ENCODE measurements around the gene FRMD4B.
A peak's percentile ranks its signal among the peaks of the same experiment; 100 is the strongest.

FRMD4B gene

DNA sequence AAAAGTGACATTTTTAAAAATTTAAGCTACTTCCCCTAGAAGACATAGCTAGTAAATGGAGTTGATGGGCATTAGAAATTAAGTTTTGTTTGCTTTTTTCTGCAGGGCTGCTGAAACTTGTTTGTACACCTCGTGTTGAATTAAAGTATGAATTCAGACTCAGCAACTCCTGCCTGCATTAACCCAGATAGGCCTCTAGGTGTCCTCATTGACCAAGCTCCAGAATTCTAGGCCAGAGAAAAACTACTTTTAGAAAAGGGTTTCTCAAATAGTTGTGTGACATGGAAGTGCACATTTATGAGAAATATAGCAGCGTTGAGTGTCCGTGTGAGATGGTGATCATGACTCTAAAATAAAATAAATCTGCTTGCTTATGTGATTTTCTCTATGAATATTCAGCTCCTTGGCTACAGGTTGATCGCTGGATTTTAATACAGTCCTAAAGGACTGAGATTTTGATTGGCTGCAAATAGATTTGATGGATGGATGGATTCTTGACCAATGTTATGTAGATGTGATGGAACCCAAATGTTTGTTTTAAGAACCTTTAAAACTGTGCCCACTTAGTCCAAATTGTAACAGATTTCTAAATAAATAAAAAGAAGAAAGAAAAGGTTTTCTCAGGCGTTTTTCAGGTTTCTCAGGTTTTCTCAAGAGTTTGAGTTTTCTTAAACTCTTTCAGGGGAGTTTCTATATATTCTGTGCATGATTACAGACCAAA, 224.1 kb downstream of the FRMD4B start:
- DNase-seq: no peak

DNA sequence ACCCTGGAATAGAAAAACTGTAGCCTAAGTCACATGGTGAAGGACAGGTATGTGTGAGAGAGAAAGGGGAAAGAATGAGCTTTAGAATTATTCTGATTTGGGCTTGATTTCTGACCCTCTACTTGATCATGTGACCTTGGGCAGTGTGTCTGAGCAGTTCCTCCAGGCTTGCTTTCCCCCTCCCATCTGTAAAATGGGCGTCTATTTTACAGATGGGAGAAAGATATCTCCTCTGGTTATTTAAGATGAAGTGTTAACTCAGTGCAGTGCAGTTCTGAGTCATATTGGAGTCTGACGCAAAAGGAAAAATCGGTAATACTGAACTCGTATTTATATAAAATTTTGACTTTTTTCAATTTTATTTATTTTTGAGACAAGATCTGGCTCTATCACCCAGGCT, 225.4 kb downstream of the FRMD4B start:
- no peak for DNase-seq

DNA sequence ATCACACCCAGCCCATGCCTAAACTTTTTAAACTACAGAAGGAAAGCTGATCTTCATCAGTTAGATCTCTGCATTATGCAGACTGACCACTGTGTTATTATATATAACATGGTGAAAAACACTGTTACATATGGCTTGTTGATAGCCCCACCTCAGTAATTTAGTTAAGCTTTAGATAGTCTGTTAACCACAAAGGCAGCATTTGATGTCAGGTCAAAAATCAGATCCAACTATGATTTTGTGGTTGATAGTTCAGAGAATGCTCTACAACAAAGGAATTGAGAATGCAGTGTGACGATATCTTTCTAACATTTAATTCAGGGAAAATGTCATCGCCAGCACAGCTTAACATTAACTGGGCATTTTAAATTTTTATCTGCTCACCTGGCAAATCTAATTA, 225.8 kb downstream of the FRMD4B start:
- DNase-seq: no peak

DNA sequence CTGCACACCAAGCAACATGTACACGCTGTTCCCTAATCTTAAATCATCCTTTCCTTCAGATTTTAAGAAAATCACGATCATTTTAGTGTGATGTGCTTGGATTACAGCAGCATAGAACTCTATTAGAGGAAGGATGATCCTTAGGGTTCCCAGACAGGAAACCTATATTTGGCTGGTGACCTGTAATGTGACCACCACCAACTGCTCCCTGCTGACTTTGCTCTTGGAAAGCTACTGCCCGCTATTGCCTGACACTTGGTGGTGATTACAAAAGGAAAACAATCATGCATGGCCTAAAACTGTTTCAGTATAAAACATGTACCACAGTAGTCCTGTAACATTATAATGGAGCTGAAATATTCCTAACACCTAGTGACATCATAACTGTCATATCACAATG, 236.3 kb downstream of the FRMD4B start:
- no peak for DNase-seq

DNA sequence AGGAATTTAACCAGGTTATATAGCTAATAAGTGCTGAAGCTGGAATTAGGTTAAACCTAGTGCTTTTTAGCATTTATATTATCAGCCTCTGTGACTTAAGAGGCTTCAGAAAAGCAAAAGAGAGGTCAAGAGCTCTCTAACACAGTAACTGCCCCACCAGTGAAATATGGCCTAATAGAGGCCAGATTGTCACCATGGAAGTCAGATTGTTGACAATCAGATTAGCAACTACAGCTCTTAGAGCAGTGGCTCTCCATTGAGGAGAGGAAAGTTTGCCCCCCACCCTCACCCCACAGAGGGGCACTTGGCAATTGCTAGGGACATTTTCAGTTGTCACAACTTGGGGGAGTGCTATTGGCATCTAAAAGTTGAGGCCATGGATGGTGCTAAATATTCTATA, 240.2 kb downstream of the FRMD4B start:
- no peak for DNase-seq

DNA sequence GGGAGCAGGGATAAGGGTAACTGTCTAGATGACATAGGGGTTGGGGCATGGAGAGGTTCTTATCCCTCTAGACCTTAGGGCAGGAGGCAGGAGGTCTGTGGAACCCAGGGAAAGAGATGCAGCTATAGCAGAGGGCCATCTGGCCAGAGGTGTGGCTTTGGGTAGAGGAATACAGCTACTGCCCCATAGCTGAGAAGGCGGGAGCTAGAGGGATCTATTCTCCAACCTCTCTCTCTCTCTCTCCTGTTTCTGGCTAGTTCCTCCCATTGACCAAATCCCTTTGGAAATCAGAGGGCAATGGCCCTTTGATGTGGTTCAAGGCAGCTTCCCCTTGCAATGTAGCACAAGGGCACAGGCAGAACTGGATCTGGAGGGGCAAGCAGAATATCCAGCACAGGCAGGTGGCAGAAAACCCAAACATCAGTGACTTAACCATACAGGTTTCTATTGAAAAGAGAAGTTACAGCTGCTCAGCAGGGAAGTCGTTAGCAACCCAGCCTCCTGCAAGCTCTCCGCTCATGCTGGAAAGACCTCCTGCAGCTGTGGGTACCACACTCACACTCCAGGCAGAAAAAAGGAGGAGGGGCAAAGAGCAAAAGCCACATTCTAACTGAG, 241.2 kb downstream of the FRMD4B start:
- DNase-seq: no peak

DNA sequence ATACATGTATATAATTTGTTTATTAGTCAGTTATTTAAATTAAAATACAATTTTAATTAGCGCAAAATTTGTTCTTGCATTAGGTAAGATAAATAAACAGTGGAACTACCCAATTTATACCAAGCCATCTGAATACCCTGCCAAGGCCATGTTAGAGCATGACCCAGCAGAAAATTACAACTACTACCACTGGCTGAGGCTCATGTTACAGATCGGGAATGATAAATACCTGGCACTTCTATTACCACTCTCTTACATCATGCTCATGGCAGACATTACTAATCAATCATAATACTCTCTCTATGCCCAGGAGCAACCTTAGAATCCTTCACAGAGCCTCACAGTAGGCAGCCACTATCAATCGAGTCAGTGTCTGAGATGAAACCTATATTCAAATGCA, 242.3 kb downstream of the FRMD4B start:
- DNase-seq: peak; percentile 1

DNA sequence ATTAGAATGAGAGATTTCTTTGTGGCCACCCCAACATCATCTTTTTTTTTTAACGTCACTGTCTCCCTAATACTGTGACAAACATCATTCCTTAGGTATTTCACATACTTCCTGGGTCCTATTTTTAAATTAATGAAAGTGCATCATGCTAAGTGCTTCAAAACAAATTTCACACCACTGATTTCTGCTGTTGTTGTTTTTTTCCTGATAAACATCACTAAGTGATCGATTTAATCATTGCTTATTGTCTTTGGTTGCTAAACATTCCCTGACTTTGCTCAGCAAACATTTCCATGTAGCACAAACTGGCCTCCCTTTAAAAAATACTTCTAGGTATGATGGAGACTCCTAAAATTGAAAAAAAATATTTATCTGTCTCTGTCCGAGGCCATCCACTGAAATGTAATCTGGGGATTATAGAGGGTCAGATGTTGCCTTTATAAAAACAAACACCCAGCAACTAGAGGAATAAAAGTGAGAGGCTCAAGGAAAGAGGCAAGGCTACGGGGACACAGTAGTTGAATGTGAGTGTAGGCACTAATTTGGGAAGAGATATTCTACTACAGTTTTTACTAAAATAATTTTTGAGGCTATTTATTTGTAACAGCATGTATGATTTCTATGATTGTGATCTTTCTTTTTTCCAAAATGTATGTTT, 243.0 kb downstream of the FRMD4B start:
- no peak for DNase-seq

DNA sequence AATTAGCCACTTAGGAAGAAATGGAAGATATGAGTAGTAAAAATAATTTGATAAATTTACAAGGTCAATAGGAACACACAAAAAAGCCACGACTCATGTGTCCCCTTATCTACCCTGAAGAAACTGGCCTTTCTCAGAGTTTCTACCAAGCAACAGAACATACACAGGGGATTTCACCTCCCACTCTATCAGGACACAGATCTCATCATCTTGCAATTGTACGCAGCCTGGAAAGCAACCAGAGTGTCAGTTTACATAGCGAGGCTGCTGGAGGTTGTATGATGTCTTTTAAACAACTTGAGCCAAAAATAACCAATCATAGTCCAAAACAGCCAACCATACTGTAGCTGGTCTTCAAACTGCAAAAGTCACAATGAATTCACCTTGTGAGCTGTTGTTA, 243.8 kb downstream of the FRMD4B start:
- DNase-seq: no peak

DNA sequence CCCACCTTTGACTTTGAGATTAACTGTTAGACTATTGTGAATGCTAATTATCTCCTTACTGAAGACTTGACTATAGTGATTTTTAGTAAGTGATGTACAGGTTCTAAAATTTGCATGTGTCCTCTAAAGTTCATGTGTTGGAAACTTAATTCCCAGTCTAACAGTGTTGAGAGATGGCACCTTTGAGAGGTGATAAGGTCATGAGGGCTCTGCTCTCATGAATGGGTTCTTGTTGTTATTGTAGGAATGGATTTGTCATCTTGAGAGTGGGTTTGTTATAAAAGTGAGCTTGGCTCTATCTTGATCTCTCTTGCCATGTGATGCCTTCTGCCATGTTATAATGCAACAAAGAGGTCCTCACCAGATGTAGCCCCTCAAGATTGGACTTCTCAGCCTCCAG, 244.6 kb downstream of the FRMD4B start:
- DNase-seq: no peak

DNA sequence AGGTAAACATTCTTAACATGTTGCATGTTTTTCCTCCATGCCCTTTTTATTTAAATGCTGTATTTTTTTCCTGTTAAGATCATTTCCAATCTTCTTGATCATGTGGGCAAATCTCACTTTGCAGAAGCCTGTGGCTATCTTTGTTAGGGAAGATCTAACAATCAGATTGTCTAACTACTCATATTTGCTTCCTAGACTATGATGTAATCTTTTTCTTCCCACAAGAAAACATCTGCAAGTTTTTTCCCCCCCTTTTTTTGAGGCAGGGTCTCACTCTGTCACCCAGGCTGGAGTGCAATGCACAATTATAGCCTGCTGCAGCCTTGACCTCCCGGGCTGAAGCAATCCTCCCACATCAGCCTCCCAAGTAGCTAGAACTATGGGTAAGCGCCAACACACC, 248.5 kb downstream of the FRMD4B start:
- DNase-seq: no peak

DNA sequence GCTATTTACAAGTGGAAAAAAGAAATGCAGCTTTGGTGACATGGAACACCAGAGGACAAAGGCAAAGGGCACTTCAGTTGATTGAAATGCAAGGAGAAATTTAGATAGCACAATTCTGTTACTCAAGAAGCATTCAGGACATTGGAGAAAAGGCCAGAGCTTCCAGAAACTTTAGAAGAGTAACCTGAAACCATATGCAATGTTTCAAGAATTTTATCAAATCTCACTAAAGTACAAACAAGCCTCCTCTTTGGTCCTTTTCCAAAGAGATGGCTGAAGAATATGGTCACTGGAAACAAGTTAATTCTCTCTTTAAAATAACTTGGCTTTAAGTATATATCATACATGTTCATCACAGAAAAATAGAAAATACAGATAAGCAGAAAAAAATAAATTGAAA, 248.9 kb downstream of the FRMD4B start:
- DNase-seq: no peak

DNA sequence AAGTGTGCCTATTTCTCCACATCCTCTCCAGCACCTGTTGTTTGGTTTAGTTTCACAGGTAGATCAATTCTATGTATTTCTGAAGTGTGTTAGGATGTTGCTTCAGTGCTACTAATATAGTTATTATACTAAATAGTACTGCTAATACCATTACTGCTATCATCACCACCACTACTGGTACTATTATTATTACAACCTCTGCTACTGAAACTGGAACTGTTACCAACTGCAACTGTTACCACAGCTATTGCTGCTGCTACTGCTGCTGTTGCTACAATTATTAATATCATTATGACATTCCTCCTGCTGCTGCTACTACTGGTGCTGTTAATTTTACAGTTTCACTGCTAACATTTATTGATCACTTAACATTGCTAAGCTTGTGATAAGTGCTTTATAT, 255.2 kb downstream of the FRMD4B start:
- DNase-seq: no peak

DNA sequence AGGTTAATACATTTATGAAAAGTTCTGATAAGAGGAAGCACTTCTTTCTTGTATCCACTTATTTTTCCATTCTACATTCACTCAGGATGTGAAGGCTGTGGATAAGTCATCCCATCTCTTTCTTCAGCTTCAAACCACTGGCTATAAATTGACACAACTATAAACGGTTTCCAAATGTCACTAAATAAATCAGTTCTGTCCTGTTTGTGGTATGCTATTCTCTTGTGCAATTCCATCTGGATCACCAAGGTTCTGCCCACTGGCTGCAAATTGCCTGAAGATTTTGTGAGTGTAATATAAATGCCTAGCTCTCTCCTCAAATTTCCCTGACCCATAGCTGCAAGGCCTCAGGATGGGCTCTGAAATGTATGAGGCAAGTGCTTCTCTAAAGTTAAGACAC, 256.4 kb downstream of the FRMD4B start:
- DNase-seq: no peak

DNA sequence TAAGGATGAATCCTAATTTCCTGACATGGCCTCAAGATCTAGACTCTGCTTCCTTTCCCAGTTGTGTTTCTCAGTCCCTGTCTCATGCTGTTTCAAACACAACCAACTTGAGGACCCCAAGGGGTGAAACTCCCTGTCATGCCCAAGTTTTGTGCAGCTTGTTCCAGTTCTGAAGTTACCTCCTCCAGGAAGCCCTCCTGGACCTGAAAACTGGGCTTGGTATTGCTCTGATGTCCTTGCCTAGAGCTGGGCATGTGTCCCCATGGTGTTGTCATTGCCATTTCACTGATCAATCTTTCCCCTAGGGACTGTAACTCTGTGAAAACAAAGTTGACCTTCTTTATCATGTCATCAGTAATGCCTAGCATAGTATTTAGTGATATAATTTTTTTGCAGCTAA, 257.4 kb downstream of the FRMD4B start:
- DNase-seq: no peak

DNA sequence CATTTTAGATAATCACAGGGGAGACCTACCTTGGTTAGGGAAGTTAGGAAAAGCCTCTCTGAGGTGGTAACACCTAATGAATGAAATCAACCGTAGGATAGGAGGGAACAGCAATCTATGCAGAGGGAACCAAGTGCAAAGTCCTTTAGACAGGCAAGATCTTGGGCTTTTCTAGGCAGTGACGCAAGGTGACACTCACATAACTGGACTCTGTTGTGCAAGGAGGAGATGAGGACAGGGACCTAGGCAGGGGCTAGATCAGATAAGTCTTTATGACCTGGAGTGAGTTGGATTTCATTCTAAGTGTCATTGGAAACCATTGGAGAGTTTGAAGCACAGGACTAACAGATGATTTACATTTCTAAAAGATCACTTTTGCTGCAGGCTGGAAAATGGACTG, 258.9 kb downstream of the FRMD4B start:
- no peak for DNase-seq

DNA sequence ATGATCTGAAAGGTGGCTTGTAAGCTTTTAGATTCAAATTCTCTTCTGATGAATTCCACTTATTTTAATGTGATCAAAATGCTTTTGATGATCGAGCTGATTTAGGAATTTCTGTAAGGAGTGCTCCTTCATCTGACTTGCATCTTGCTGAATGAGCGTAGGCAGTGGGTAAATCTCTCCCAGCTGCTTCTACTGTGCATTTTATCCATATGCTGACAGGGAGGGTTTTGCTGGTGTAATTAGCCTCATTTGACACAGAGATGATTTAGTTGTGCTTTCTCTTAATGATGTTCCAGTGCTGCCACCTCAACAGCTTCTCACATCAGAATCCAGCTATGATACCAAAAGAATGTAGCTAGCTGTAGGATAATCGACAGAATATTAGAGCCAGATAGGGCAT, 259.7 kb downstream of the FRMD4B start:
- no peak for DNase-seq

DNA sequence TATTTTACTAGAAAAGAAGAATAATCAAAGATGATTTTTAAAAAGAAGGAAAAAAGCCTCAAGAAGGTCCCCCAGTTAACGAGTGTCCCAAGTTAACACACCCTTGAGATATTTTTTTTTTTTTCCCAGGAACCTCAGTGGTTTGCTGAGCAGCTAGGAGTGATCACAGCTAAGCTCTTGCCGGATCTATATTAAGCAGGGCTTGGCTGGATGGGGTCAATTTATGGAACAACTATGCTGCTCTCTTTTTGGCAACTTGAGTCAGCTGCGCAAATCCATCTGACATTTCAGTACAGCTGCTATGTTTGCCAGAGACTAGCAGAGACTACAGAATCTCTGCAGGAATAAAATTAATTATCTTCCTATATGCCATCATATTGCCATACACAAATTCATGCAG, 263.5 kb downstream of the FRMD4B start, which contains the start of gene LMOD3:
Gene LMOD3 (minus strand): TSS at position 193 of the 400 bp plus-strand sequence. CDS start 209 bp downstream, outside the sequence.
- no peak for DNase-seq

DNA sequence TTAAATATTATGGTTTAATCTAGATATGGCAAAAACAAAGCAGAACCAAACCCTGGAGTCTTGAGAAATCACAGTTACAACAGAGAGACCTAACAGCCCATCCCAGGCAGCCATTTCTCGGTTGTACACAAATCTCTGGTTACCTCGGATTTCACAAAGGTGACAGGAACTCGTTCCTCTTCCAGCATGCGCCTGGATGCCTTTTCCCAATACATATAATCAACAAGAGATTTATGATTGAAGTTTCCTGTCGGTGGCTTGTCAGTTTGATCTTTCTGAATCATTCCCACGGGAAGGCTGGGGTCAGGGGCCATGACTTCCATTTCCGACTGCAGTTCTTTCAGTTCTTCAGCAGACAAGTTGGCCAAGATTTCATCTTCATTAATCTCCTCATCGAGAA, 263.9 kb downstream of the FRMD4B start:
- DNase-seq: no peak

DNA sequence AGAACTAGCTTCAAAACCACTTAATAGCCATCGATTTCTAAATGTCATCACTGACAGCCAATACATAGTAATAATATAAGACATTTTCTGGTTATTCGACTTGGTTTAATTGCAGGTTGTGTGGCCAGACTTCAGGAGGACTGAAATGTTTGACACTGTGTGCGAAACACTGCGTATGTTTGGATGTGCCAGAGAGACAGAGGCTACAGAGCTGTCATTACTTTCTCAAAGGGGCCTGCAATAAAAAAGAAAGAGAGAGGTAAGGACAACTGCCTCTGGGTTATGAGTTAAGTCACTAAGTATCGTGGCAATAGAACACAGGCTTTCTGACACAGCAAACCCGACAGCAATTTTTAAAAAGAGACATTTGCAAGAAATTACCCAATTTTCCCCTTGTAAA, 264.4 kb downstream of the FRMD4B start:
- DNase-seq: no peak

DNA sequence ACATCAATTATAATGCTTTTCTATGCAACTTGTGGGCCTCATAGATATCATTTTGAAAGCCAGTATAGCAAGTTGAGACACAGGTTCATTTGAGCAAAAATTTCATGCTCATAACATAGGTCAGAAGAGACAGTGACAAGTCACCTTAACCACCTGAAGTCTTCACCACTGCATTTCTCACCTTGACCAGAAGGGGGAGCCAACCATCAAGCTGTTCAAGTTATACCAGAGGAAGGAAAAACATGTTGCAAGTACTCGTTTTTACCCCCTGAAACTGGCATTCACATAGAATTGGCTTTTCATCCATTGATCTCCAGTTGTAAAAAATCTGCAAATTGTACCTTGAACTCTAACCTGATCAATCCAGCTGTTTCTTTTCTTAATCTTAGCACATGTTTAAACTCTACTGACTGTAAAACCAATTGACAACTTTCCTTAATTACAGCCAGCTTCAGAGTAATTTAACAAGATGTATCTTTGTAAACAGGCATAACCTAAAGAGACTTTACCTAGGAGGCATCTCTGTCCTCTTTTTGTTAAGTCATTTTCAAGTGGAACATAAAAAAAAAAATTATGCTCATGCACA, 264.9 kb downstream of the FRMD4B start:
- no peak for DNase-seq
